Ovary (tissue), 9 donors: ENCODE data around the gene FXYD5. TPM values are rescaled to one million over a fixed set of nuclear protein-coding genes. Genes with fewer than 3 reads are reported as not detected.

Source experiments
- DNase-seq, 5 donors: peaks; one replicate each; pipeline ENCODE4 v3.0.0-alpha.2; 2019 to 2020
- H3K27ac ChIP-seq, 2 donors: fragments of 200-600 bp; one replicate each; pipeline versions ENCODE4 v1.5.1 to v1.8.0; 2019 to 2022
- H3K27me3 ChIP-seq: fragments of 200-600 bp; one replicate; pipeline ENCODE4 v1.8.0; 2022
- H3K36me3 ChIP-seq: fragments of 200-600 bp; sonication (generic); one replicate; pipeline ENCODE4 v1.5.1; 2019
- H3K4me1 ChIP-seq: one replicate; pipeline ENCODE4 v1.8.1; 2013; ENCODE audit warnings: mild to moderate bottlenecking, moderate library complexity; ENCODE audit not compliant: insufficient read depth
- H3K4me3 ChIP-seq: fragments of 200-600 bp; sonication (generic); one replicate; pipeline ENCODE4 v1.5.1; 2017
- H3K9me3 ChIP-seq, 2 donors: fragments of 200-600 bp in 1 of 2; sonication (generic) in 1 of 2; one replicate each; pipeline versions ENCODE4 v1.5.1 to v1.8.1; 2013 to 2019; ENCODE audit warnings: mild to moderate bottlenecking in 1 of 2, moderate library complexity in 1 of 2
- EP300 ChIP-seq: sonication (generic); formaldehyde crosslinking; IDR thresholded peaks from one replicate; pipeline ENCODE4 v1.6.1; 2017; ENCODE audit warnings: antibody characterized with exemption
- POLR2A ChIP-seq: fragments of 450-650 bp; IDR thresholded peaks from one replicate; pipeline ENCODE4 v1.6.1; 2017; ENCODE audit warnings: antibody characterized with exemption, mild to moderate bottlenecking, moderate library complexity
- WGBS, 3 donors: extraction: QIAGEN DNeasy Blood & Tissue Kit in 1 of 3; methylation state at CpG; one replicate each; pipeline versions ENCODE4 v1.1.5 to v1.1.7; 2013 to 2017; 5-methylcytosine and 5-hydroxymethylcytosine counted together
- intact Hi-C, 4 donors: fragments of 100-400 bp; cut with DNase I; formaldehyde crosslinking; loops; one replicate each; pipeline versions ENCODE4 v1.11.0 to v1.15.1; 2022 to 2023
- polyA plus RNA-seq, 2 donors: library from polyadenylated mRNA; stranded (reverse); fragments of 200-250 nt in 1 of 2; fragments of 350-450 nt in 1 of 2; fragmentation: Illumina TruSeq in 1 of 2; extraction: RNeasy Lipid Tissue Mini Kit (QIAGEN cat#74804) in 1 of 2; gene quantifications; one replicate each; pipeline ENCODE4 v1.2.3, GENCODE V29; 2013 to 2014
- total RNA-seq, 7 donors: library from RNA; depleted of rRNA in 2 of 7; stranded (reverse); fragments of >200 nt in 2 of 7; fragmentation: NEBNext Ultra II Directional in 3 of 7; extraction: Animal tissue kit (Norgen Biotek cat#: 25700) in 3 of 7; gene quantifications; one replicate each; pipeline versions ENCODE4 v1.1.0 to v1.2.4, GENCODE V29; 2016 to 2023
- TF ChIP-seq, protein P1 (sequence below), 3 donors: fragments of 450-650 bp in 2 of 3; fragments of 200-600 bp in 1 of 3; IDR thresholded peaks; one replicate each; pipeline versions ENCODE4 v1.5.1 to v1.8.0; 2016 to 2022; ENCODE audit warnings: antibody characterized with exemption in 3 of 3, mild to moderate bottlenecking in 1 of 3
- donor health status: DM: no; HTN: no; CAD: no; lungs with moderate emphysema.
- donor health status: DM: no; HTN: no; CAD: no.
- donor health status: Bipolar disorder and iron deficiency.
- donor health status: DM: yes; HTN: yes; CAD: no.
- donor health status: DM: no; HTN: no; CAD: no.
- donor health status: DM: yes; HTN: yes; CAD: no.

The FXYD5 gene
- total and polyA plus RNA-seq, 9 donors, result 8.2 to 79.3 (median 22.7) TPM

DNA sequence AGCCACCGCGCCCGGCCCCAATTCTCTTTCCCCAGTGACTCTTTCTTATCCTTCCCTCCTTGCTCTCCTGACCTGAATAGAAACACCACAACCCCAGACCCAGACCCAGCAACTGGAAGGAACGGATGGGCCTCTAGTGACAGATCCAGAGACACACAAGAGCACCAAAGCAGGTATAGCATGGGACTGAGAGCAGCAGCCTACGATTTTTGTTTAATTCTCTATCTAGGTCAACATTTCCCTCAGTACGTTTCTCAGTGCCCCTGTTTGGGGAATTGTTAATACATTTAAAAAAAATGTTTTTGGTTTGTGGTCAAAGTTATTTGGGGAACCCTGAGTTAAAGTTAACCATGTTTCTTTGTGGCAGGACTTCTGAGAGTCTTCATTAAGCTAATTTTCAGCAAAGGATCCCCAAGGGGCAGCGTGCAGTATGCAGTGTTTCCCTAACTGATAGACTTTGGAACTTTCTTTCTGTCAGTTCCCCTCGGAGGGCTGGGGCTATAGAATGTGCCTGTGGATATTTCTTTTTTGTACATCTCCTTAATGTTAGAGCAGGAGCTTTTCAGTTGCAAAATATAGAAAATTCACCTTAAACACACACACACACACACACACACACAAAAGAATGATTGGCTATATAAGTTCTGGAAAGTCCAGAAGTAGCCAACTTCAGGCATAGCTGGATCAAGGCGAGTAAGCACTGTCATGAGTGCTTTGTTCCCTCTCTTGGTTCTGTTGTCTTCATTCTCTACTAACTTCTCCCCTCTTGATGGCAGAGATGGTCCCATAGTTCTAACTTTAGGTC lies 6.3 kb downstream of the FXYD5 start:
- TF ChIP-seq EP300 (no peak), POLR2A (no peak)
- TF ChIP-seq, protein P1, sequence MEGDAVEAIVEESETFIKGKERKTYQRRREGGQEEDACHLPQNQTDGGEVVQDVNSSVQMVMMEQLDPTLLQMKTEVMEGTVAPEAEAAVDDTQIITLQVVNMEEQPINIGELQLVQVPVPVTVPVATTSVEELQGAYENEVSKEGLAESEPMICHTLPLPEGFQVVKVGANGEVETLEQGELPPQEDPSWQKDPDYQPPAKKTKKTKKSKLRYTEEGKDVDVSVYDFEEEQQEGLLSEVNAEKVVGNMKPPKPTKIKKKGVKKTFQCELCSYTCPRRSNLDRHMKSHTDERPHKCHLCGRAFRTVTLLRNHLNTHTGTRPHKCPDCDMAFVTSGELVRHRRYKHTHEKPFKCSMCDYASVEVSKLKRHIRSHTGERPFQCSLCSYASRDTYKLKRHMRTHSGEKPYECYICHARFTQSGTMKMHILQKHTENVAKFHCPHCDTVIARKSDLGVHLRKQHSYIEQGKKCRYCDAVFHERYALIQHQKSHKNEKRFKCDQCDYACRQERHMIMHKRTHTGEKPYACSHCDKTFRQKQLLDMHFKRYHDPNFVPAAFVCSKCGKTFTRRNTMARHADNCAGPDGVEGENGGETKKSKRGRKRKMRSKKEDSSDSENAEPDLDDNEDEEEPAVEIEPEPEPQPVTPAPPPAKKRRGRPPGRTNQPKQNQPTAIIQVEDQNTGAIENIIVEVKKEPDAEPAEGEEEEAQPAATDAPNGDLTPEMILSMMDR (IDR thresholded peaks at IDR 0.05), result no peak
- DNase-seq, result no peak
- intact Hi-C loops, result no loop called here
- Histone ChIP-seq H3K27me3 (no peaks in the 10 kb centered on the region), H3K4me1 (no peaks in the 10 kb centered on the region), H3K9me3 (peaks cover 0 to 7% of the 10 kb centered on the region in 2 donors), H3K4me3 (no peak overlapping the region), H3K36me3 (no peaks in the 10 kb centered on the region), H3K27ac (no peak overlapping the region)
- 66 to 76% (median 75%) methylated on average over 9 of the region's 9 CpGs for WGBS, 3 donors

DNA sequence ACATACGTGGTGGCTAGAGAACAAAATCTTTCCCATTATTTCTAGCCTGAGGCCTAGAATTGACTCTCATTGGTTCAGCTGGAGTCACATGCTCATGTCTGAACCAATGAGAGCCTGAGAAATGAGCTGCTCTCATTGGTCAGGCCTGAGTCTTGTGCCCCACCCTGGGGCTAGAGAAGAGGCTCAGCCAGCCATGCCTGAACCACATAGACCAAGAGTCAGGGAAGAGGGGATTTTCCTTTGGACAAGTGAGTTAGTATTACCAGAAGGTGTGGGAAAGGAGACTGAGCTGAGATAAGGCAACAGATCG lies 6.9 kb downstream of the FXYD5 start:
- peaks cover 0 to 13% of the 10 kb centered on the region in 2 donors for H3K9me3 ChIP-seq
- H3K4me1 ChIP-seq, result no peaks in the 10 kb centered on the region
- no peak overlapping the region for H3K27ac ChIP-seq
- no peaks in the 10 kb centered on the region for H3K27me3 ChIP-seq
- H3K36me3 ChIP-seq, result no peaks in the 10 kb centered on the region
- TF ChIP-seq, protein P1 (IDR thresholded peaks at IDR 0.05), result no peak
- TF ChIP-seq EP300 (no peak), POLR2A (no peak)
- intact Hi-C loops, result no loop called here
- WGBS, 3 donors, result 87 to 91% (median 89%) methylated on average over 2 of the region's 2 CpGs
- no peak for DNase-seq
- no peak overlapping the region for H3K4me3 ChIP-seq

DNA sequence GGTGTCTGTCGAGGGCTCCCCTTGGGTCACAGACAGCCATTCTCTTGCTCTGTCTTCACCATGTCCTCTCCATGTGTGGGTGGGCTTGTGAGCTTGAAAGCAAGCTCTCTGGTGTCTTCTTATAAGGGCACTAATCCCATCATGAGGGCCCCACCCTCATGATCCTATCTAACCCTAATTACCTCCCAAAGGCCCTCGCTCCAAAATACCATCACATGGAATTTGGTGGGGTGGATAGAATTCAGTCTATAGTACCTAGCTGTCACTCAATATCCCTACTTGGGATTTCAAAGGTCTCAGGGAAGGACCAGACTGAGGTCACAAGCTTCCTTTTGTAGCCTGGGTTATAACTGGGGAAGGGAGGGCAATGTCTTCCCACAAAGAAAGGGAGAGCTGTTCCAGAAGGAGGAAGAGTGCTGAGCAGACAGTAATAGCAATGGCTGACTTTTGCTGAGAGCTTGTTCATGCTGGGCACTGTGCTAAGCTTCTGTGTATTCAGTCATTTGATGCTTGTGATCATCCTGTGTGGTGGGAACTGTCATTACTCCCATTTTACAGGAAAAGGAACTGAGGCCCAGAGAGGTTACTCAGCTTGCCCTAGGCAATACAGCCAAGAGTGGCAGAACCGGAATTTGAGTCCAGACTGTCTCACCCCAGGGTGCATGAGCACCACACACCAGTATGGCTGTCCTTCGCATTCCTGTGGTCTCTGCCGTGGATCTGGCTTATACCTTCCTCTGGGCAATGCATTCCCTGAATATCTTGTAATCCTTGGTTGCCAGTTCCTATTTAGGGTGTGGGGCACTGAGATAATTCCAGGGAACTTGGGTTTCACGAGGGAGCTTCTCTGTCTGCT lies 8.2 kb downstream of the FXYD5 start:
- Histone ChIP-seq H3K4me3 (no peak overlapping the region), H3K4me1 (no peaks in the 10 kb centered on the region), H3K9me3 (peaks cover 0 to 14% of the 10 kb centered on the region in 2 donors), H3K27me3 (no peaks in the 10 kb centered on the region), H3K27ac (no peak overlapping the region), H3K36me3 (no peaks in the 10 kb centered on the region)
- DNase-seq, result no peak
- TF ChIP-seq, protein P1 (IDR thresholded peaks at IDR 0.05), result no peak
- TF ChIP-seq EP300 (no peak), POLR2A (no peak)
- 80 to 90% (median 81%) methylated on average over 6 of the region's 6 CpGs for WGBS, 3 donors
- intact Hi-C loops, result no loop called here

DNA sequence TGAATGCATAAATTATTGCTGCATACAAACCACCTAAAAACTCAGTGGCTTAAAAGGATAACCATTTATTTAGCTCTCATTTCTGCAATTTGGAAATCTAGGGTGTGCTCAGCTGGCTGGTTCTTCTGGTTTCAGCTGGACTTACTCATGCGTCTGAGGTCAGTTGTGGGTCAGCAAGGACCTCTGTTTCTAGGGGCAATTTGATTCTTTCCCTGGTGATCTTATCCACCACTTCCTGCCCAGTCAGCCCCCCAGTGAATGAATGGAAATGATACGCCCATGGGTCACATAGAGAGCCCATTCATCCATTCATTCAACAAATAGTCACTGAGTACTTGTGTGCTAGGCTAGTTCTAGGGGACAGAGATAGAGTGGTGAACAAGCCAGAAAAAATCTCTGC lies 9.9 kb downstream of the FXYD5 start:
- H3K36me3 ChIP-seq, result no peaks in the 10 kb centered on the region
- peaks cover 0 to 14% of the 10 kb centered on the region in 2 donors for H3K9me3 ChIP-seq
- 87 to 93% (median 90%) methylated on average over 2 of the region's 2 CpGs for WGBS, 3 donors
- H3K27ac ChIP-seq, result no peak overlapping the region
- no peaks in the 10 kb centered on the region for H3K27me3 ChIP-seq
- TF ChIP-seq, protein P1 (IDR thresholded peaks at IDR 0.05), result no peak
- TF ChIP-seq POLR2A, result no peak
- TF ChIP-seq EP300, result no peak
- no peaks in the 10 kb centered on the region for H3K4me1 ChIP-seq
- no peak overlapping the region for H3K4me3 ChIP-seq
- intact Hi-C loops, result no loop called here
- DNase-seq, result no peak
